ENCODE results near the gene OR9A4. TPM values are rescaled to one million over a fixed set of nuclear protein-coding genes. Genes with fewer than 3 reads are reported as not detected.

OR9A4 gene
- total RNA-seq, 4 donors from 2014 or later, result 0.21 to 0.49 TPM; not detected in 2

- Histone ChIP-seq H3K9me3 (no peaks in the 10 kb centered on the region), H3K4me1 (no peaks in the 10 kb centered on the region), H3K36me3 (no peaks in the 10 kb centered on the region), H3K27ac (no peak overlapping the region), H3K4me3 (no peak overlapping the region), H3K27me3 (no peaks in the 10 kb centered on the region)
- intact Hi-C loops (cut with DNase I; ENCODE audit: low total_unique reads), result no loop called here
- DNase-seq, result no peak
- TF ChIP-seq POLR2A (IDR thresholded peaks at IDR 0.05), result no peak
- TF ChIP-seq CTCF (IDR thresholded peaks at IDR 0.05), result no peak
Observed at GRCh38 chr7:141960687-141961422, 44.7 kb downstream of the OR9A4 start.

Other genes starting within 250 kb of the OR9A4 start
- 10 to 100 TPM in 3 of 4 donors, 1 to 10 TPM in 1; 8.5 to 29.2 (median 20.8) TPM for gene DENND11, start 214.2 kb upstream of the OR9A4 start, total RNA-seq
- gene WEE2, start 208.0 kb upstream of the OR9A4 start, total RNA-seq, result under 1 TPM in 1 of 4 donors, not detected in 3; 0.07 TPM
- gene SSBP1, start 178.0 kb upstream of the OR9A4 start, total RNA-seq, result 100 to 1,000 TPM in 1 of 4 donors, 10 to 100 TPM in 3; 56.9 to 110 (median 71.8) TPM
- gene TAS2R3, start 152.3 kb upstream of the OR9A4 start, total RNA-seq, result 10 to 100 TPM in 2 of 4 donors, 1 to 10 TPM in 1, not detected in 1; 8.3 to 26.6 (median 10.0) TPM
- 1 to 10 TPM in 2 of 4 donors, under 1 TPM in 2; 0.26 to 6.5 (median 3.3) TPM for gene TAS2R4, start 139.7 kb upstream of the OR9A4 start, total RNA-seq
- 10 to 100 TPM in 1 of 4 donors, 1 to 10 TPM in 3; 1.8 to 12.0 (median 5.6) TPM for gene TAS2R5, start 126.2 kb upstream of the OR9A4 start, total RNA-seq
- not detected for gene PRSS37, start 74.9 kb upstream of the OR9A4 start, total RNA-seq
- gene CLEC5A, start 30.6 kb downstream of the OR9A4 start, total RNA-seq, result 1 to 10 TPM in 1 of 4 donors, under 1 TPM in 1, not detected in 2; 0.28 to 3.8 TPM
- gene TAS2R38, start 57.4 kb downstream of the OR9A4 start, total RNA-seq, result not detected
- gene MGAM, start 79.5 kb downstream of the OR9A4 start, total RNA-seq, result 1 to 10 TPM in 2 of 4 donors, under 1 TPM in 2; 0.41 to 3.0 (median 1.9) TPM
- gene MGAM2, start 195.3 kb downstream of the OR9A4 start, total RNA-seq, result under 1 TPM in 3 of 4 donors, not detected in 1; under 0.01 to 0.12 (median 0.07) TPM

Measured in uterus (tissue), 4 donors.